Breast epithelium (tissue), 3 donors: ENCODE results near the gene EHMT1.

Experiments
- CTCF ChIP-seq, 3 donors: fragments of 450-650 bp; IDR thresholded peaks; one replicate each; pipeline ENCODE4 v1.5.1; 2016 to 2017; ENCODE audit warnings: antibody characterized with exemption in 3 of 3, mild to moderate bottlenecking in 3 of 3, moderate library complexity in 3 of 3
- POLR2A ChIP-seq: fragments of 450-650 bp; IDR thresholded peaks from one replicate; pipeline ENCODE4 v1.6.1; 2016; ENCODE audit warnings: antibody characterized with exemption, mild to moderate bottlenecking, moderate library complexity
- POLR2AphosphoS5 ChIP-seq, 3 donors: sonication (generic); formaldehyde crosslinking; IDR thresholded peaks; one replicate each; pipeline ENCODE4 v1.6.1; 2017; ENCODE audit warnings: antibody characterized with exemption in 3 of 3

- no peak for TF ChIP-seq POLR2A
- TF ChIP-seq POLR2AphosphoS5 (IDR thresholded peaks at IDR 0.05), result no peak
- TF ChIP-seq CTCF (IDR thresholded peaks at IDR 0.05), result no peak
Observed at GRCh38 chr9:137876269-137876668, 257.5 kb downstream of the EHMT1 start.
